Muscle layer of colon (tissue), 2 donors: Measurements from ENCODE around the gene NEGR1.

Source experiments
- H3K27ac ChIP-seq: one replicate; pipeline ENCODE4 v1.7.0; 2013; ENCODE audit warnings: low read depth, mild to moderate bottlenecking, low read length, moderate library complexity
- H3K27me3 ChIP-seq, 2 donors: one replicate each; pipeline ENCODE4 v1.7.0; 2013; ENCODE audit warnings: low read length in 2 of 2, mild to moderate bottlenecking in 2 of 2; ENCODE audit not compliant: insufficient read depth in 2 of 2, control insufficient read depth in 1 of 2
- H3K36me3 ChIP-seq: one replicate; pipeline ENCODE4 v1.7.0; 2013; ENCODE audit warnings: mild to moderate bottlenecking, low read length; ENCODE audit not compliant: insufficient read depth
- H3K4me1 ChIP-seq: one replicate; pipeline ENCODE4 v1.7.0; 2013; ENCODE audit warnings: mild to moderate bottlenecking, low read length; ENCODE audit not compliant: insufficient read depth
- H3K4me3 ChIP-seq, 2 donors: one replicate each; pipeline ENCODE4 v1.7.0; 2013; ENCODE audit warnings: low read length in 2 of 2, low read depth in 1 of 2, mild to moderate bottlenecking in 1 of 2, moderate library complexity in 1 of 2
- H3K9ac ChIP-seq: one replicate; pipeline ENCODE4 v1.7.0; 2013; ENCODE audit warnings: low read length
- H3K9me3 ChIP-seq: one replicate; pipeline ENCODE4 v1.7.0; 2013; ENCODE audit warnings: mild to moderate bottlenecking, low read length
- donor health status: abdominal sarcoma.
- donor health status: Adenocarcinoma of cecum.

NEGR1 gene

GRCh38 chr1:71796006-71796405 lies 486.3 kb downstream of the NEGR1 start:
- Histone ChIP-seq H3K9ac (no peak overlapping the region), H3K4me1 (peaks cover 7% of the 10 kb centered on the region), H3K27me3 (no peaks in the 10 kb centered on the region), H3K4me3 (no peak overlapping the region), H3K9me3 (no peaks in the 10 kb centered on the region), H3K27ac (no peak overlapping the region), H3K36me3 (no peaks in the 10 kb centered on the region)

GRCh38 chr1:71792264-71792663 lies 490.1 kb downstream of the NEGR1 start:
- Histone ChIP-seq H3K4me3 (no peak overlapping the region), H3K9ac (no peak overlapping the region), H3K4me1 (peaks cover 7% of the 10 kb centered on the region), H3K36me3 (no peaks in the 10 kb centered on the region), H3K27ac (no peak overlapping the region), H3K9me3 (no peaks in the 10 kb centered on the region), H3K27me3 (no peaks in the 10 kb centered on the region)

- Histone ChIP-seq H3K36me3 (no peaks in the 10 kb centered on the region), H3K4me3 (no peak overlapping the region), H3K27ac (no peak overlapping the region), H3K9me3 (no peaks in the 10 kb centered on the region), H3K27me3 (no peaks in the 10 kb centered on the region), H3K4me1 (peaks cover 30% of the 10 kb centered on the region), H3K9ac (no peak overlapping the region)
These were observed 494.2 kb downstream of the NEGR1 start for GRCh38 chr1:71788113-71788512.

- Histone ChIP-seq H3K9me3 (no peaks in the 10 kb centered on the region), H3K27ac (no peak overlapping the region), H3K9ac (no peak overlapping the region), H3K4me1 (peaks cover 34% of the 10 kb centered on the region), H3K36me3 (no peaks in the 10 kb centered on the region), H3K27me3 (no peaks in the 10 kb centered on the region), H3K4me3 (no peak overlapping the region)
These were observed 494.6 kb downstream of the NEGR1 start for GRCh38 chr1:71787699-71788098.

- H3K27me3 ChIP-seq = no peaks in the 10 kb centered on the region
- no peak overlapping the region for H3K27ac ChIP-seq
- no peaks in the 10 kb centered on the region for H3K36me3 ChIP-seq
- no peak overlapping the region for H3K4me3 ChIP-seq
- H3K9ac ChIP-seq = no peak overlapping the region
- peaks cover 27% of the 10 kb centered on the region for H3K4me1 ChIP-seq
- no peaks in the 10 kb centered on the region for H3K9me3 ChIP-seq
These were observed 496.1 kb downstream of the NEGR1 start for GRCh38 chr1:71786218-71786617.

GRCh38 chr1:71785450-71785849 lies 496.9 kb downstream of the NEGR1 start:
- Histone ChIP-seq H3K36me3 (no peaks in the 10 kb centered on the region), H3K9me3 (no peaks in the 10 kb centered on the region), H3K4me1 (peaks cover 27% of the 10 kb centered on the region), H3K9ac (no peak overlapping the region), H3K27me3 (no peaks in the 10 kb centered on the region), H3K4me3 (no peak overlapping the region), H3K27ac (no peak overlapping the region)

GRCh38 chr1:71785000-71785399 lies 497.3 kb downstream of the NEGR1 start:
- H3K9ac ChIP-seq = no peak overlapping the region
- no peaks in the 10 kb centered on the region for H3K36me3 ChIP-seq
- H3K27ac ChIP-seq = no peak overlapping the region
- H3K9me3 ChIP-seq = no peaks in the 10 kb centered on the region
- H3K27me3 ChIP-seq = no peaks in the 10 kb centered on the region
- H3K4me1 ChIP-seq = peaks cover 27% of the 10 kb centered on the region
- no peak overlapping the region for H3K4me3 ChIP-seq

GRCh38 chr1:71784241-71784640 lies 498.1 kb downstream of the NEGR1 start:
- no peaks in the 10 kb centered on the region for H3K36me3 ChIP-seq
- peaks cover 27% of the 10 kb centered on the region for H3K4me1 ChIP-seq
- H3K9ac ChIP-seq = no peak overlapping the region
- H3K27me3 ChIP-seq = no peaks in the 10 kb centered on the region
- no peak overlapping the region for H3K4me3 ChIP-seq
- H3K9me3 ChIP-seq = no peaks in the 10 kb centered on the region
- H3K27ac ChIP-seq = no peak overlapping the region

- Histone ChIP-seq H3K27me3 (no peaks in the 10 kb centered on the region), H3K36me3 (no peaks in the 10 kb centered on the region), H3K9me3 (no peaks in the 10 kb centered on the region), H3K4me3 (no peak overlapping the region), H3K4me1 (peaks cover 27% of the 10 kb centered on the region), H3K9ac (no peak overlapping the region), H3K27ac (no peak overlapping the region)
These were observed 499.3 kb downstream of the NEGR1 start for GRCh38 chr1:71783071-71783470.

GRCh38 chr1:71781450-71781849 lies 500.9 kb downstream of the NEGR1 start:
- H3K4me3 ChIP-seq = no peak overlapping the region

GRCh38 chr1:71780681-71781080 lies 501.7 kb downstream of the NEGR1 start:
- Histone ChIP-seq H3K4me1 (peaks cover 26% of the 10 kb centered on the region), H3K27ac (no peak overlapping the region), H3K27me3 (no peaks in the 10 kb centered on the region), H3K9me3 (no peaks in the 10 kb centered on the region), H3K9ac (no peak overlapping the region), H3K4me3 (no peak overlapping the region), H3K36me3 (no peaks in the 10 kb centered on the region)

More at GRCh38 chr1:71781450-71781849, 500.9 kb downstream of the NEGR1 start:
- Histone ChIP-seq H3K27ac (no peak overlapping the region), H3K27me3 (no peaks in the 10 kb centered on the region), H3K9ac (no peak overlapping the region), H3K4me1 (peaks cover 27% of the 10 kb centered on the region), H3K9me3 (no peaks in the 10 kb centered on the region), H3K36me3 (no peaks in the 10 kb centered on the region)

GRCh38 chr1:71778940-71779339 lies 503.4 kb downstream of the NEGR1 start:
- Histone ChIP-seq H3K36me3 (no peaks in the 10 kb centered on the region), H3K27me3 (no peaks in the 10 kb centered on the region), H3K4me3 (no peak overlapping the region), H3K27ac (no peak overlapping the region), H3K4me1 (peaks cover 12% of the 10 kb centered on the region), H3K9me3 (no peaks in the 10 kb centered on the region), H3K9ac (no peak overlapping the region)
